ENCODE results near the gene GNB3. TPM values are rescaled to one million over a fixed set of nuclear protein-coding genes. Genes with fewer than 3 reads are reported as not detected.
"Not testable (repeated sequence)": the region's sequence is repeated elsewhere in the genome, so short reads cannot be mapped to it uniquely, and the experiment has no call there.

The GNB3 gene
- total RNA-seq, 1 experiment from 2014 or later, result 3.9 TPM

GRCh38 chr12:6869049-6870021 lies 28.6 kb downstream of the GNB3 start:
- intact Hi-C loops (cut with micrococcal nuclease; ENCODE audit: unreplicated experiment), result loop anchor here (1.0 to 2.0 kb wide), 5 partner anchors 17 to 73 kb away; partner anchors contain the start of genes RNU7-1 and USP5
- BruUV-seq (replicated peaks), result TSS peak; percentile 30
- ChIA-PET POLR2A (interaction anchor here (0.5 to 5.4 kb wide), 10 partner anchors 11 to 145 kb away, joined by 3 to 102 read pairs (median 8); partner anchors contain the start of genes C12orf57, CDCA3, COPS7A and RNU7-1), CTCF (interaction anchor here (0.6 to 4.2 kb wide), 33 partner anchors 11 to 240 kb away, joined by 3 to 68 read pairs (median 5); partner anchors contain the start of genes C12orf57, CDCA3, ENO2 and LPCAT3)
- Mint-ChIP-seq H3K4me3 (ENCODE audit: unreplicated experiment) (peak overlapping the region; percentile 95), H3K9me3 (ENCODE audit: unreplicated experiment) (no peaks in the 10 kb centered on the region), H3K4me1 (ENCODE audit: low read depth, unreplicated experiment) (peaks cover 47% of the 10 kb centered on the region), H3K27ac (ENCODE audit: unreplicated experiment) (peak overlapping the region; percentile 94), H3K27me3 (ENCODE audit: insufficient read depth, unreplicated experiment) (no peaks in the 10 kb centered on the region), H3K36me3 (ENCODE audit: insufficient read depth, unreplicated experiment) (peaks cover 98% of the 10 kb centered on the region)
- peaks cover 13% of the 10 kb centered on the region for H3K36me3 ChIP-seq (ENCODE audit: control insufficient read depth, insufficient read depth, low read length)
- peaks cover 31% of the 10 kb centered on the region for H3K4me1 ChIP-seq
- no peaks in the 10 kb centered on the region for H3K27me3 ChIP-seq (replicated peaks; ENCODE audit: control insufficient read depth, insufficient read depth, low read length)
- H3K9me3 ChIP-seq, result no peaks in the 10 kb centered on the region
- peak; percentile 94 to 98 for TF ChIP-seq CTCF (IDR thresholded peaks at IDR 0.05; ENCODE audit: insufficient read depth in 1 of 2, low read depth in 1 of 2, low read length in 1 of 2, severe bottlenecking in 1 of 2, unreplicated experiment in 1 of 2)
- peak; percentile 92 to 96 for DNase-seq
- peak overlapping the region; percentile 97 for H3K4me3 ChIP-seq (ENCODE audit: low read depth, low read length)

GRCh38 chr12:6870304-6870703 lies 29.6 kb downstream of the GNB3 start:
- peak overlapping the region; percentile 95 for H3K27ac Mint-ChIP-seq (ENCODE audit: unreplicated experiment)
- Histone ChIP-seq H3K36me3 (ENCODE audit: control insufficient read depth, insufficient read depth, low read length) (peaks cover 11% of the 10 kb centered on the region), H3K4me1 (peaks cover 31% of the 10 kb centered on the region)
- BruUV-seq (replicated peaks); intact Hi-C loops (cut with micrococcal nuclease; ENCODE audit: unreplicated experiment); H3K27me3 Mint-ChIP-seq (ENCODE audit: insufficient read depth, unreplicated experiment); DNase-seq; H3K4me3 ChIP-seq (ENCODE audit: low read depth, low read length); H3K27me3 ChIP-seq (replicated peaks; ENCODE audit: control insufficient read depth, insufficient read depth, low read length); H3K9me3 Mint-ChIP-seq (ENCODE audit: unreplicated experiment); H3K9me3 ChIP-seq: not testable (repeated sequence)
- H3K4me1 Mint-ChIP-seq (ENCODE audit: low read depth, unreplicated experiment), result peaks cover 47% of the 10 kb centered on the region
- CTCF ChIA-PET, result interaction anchor here (1.6 to 4.2 kb wide), 4 partner anchors 18 to 94 kb away, joined by 10 to 68 read pairs (median 44); partner anchors contain the start of genes CDCA3 and USP5
- H3K4me3 Mint-ChIP-seq (ENCODE audit: unreplicated experiment), result peak overlapping the region; percentile 98
- H3K36me3 Mint-ChIP-seq (ENCODE audit: insufficient read depth, unreplicated experiment), result peaks cover 91% of the 10 kb centered on the region
- POLR2A ChIA-PET, result interaction anchor here (0.6 to 3.7 kb wide), 4 partner anchors 18 to 74 kb away, joined by 3 to 51 read pairs (median 26); partner anchors contain the start of genes C12orf57, CDCA3, ENO2 and RNU7-1

- DNase-seq, result peak; percentile 61 to 76
- H3K4me3 ChIP-seq (ENCODE audit: low read depth, low read length), result no peak overlapping the region; the same call in 1 of the 2 replicates
- Mint-ChIP-seq H3K4me3 (ENCODE audit: unreplicated experiment) (peak overlapping the region; percentile 98), H3K36me3 (ENCODE audit: insufficient read depth, unreplicated experiment) (peaks cover 91% of the 10 kb centered on the region), H3K27me3 (ENCODE audit: insufficient read depth, unreplicated experiment) (no peaks in the 10 kb centered on the region), H3K27ac (ENCODE audit: unreplicated experiment) (peak overlapping the region; percentile 95), H3K9me3 (ENCODE audit: unreplicated experiment) (no peaks in the 10 kb centered on the region), H3K4me1 (ENCODE audit: low read depth, unreplicated experiment) (peaks cover 47% of the 10 kb centered on the region)
- no peaks in the 10 kb centered on the region for H3K9me3 ChIP-seq
- POLR2A ChIA-PET, result interaction anchor here (0.5 to 3.7 kb wide), 7 partner anchors 19 to 400 kb away, joined by 3 to 56 read pairs (median 15); partner anchors contain the start of genes C12orf57, CDCA3, ENO2 and RNU7-1
- no peak for TF ChIP-seq CTCF (IDR thresholded peaks at IDR 0.05; ENCODE audit: insufficient read depth in 1 of 2, low read depth in 1 of 2, low read length in 1 of 2, severe bottlenecking in 1 of 2, unreplicated experiment in 1 of 2)
- no TSS peak for BruUV-seq (replicated peaks)
- peaks cover 31% of the 10 kb centered on the region for H3K4me1 ChIP-seq
- peaks cover 11% of the 10 kb centered on the region for H3K36me3 ChIP-seq (ENCODE audit: control insufficient read depth, insufficient read depth, low read length)
- H3K27me3 ChIP-seq (replicated peaks; ENCODE audit: control insufficient read depth, insufficient read depth, low read length), result no peaks in the 10 kb centered on the region
- CTCF ChIA-PET, result interaction anchor here (0.5 to 3.5 kb wide), 13 partner anchors 17 to 317 kb away, joined by 3 to 87 read pairs (median 7); partner anchors contain the start of genes C12orf57, MLF2 and RNU7-1
- intact Hi-C loops (cut with micrococcal nuclease; ENCODE audit: unreplicated experiment), result no loop called here
These were observed 30.6 kb downstream of the GNB3 start for GRCh38 chr12:6871052-6871957.

All from Caco-2 (cell line).